Activated CD8-positive, alpha-beta T cell treated with anti-CD3 and anti-CD28 coated beads for 36 hours (primary cell): ENCODE results near the gene CXADR. TPM values are rescaled to one million over a fixed set of nuclear protein-coding genes. Genes with fewer than 3 reads are reported as not detected.
"Not testable (repeated sequence)": the region's sequence is repeated elsewhere in the genome, so short reads cannot be mapped to it uniquely, and the experiment has no call there.

ENCODE experiments used
- ATAC-seq: fragments of 200-7000 bp; cut with Tn5 transposase; one replicate; pipeline ENCODE4 v1.10.0; 2021; ENCODE audit warnings: mild to moderate bottlenecking, moderate library complexity
- CTCF ChIA-PET: fragments of 350-600 bp; sonication (Branson Sonifier 250); formaldehyde crosslinking; loops from one replicate; lab custom pipeline; 2021; ENCODE audit warnings: antibody characterized with exemption; lab: Charles Lee
- POLR2A ChIA-PET: fragments of 350-600 bp; sonication (Branson Sonifier 250); formaldehyde crosslinking; loops from one replicate; lab custom pipeline; 2021; ENCODE audit warnings: antibody characterized with exemption; lab: Charles Lee
- DNase-seq: peaks from one replicate; pipeline ENCODE4 v3.0.0-alpha.2; 2020
- H3K27ac Mint-ChIP-seq: one replicate; pipeline ENCODE4 v1.8.0; 2021; ENCODE audit warnings: mild to moderate bottlenecking, mixed read lengths
- H3K27me3 Mint-ChIP-seq: one replicate; pipeline ENCODE4 v1.8.0; 2021; ENCODE audit warnings: mixed read lengths
- H3K36me3 Mint-ChIP-seq: one replicate; pipeline ENCODE4 v1.8.0; 2021; ENCODE audit warnings: low read depth, mixed read lengths
- H3K4me1 Mint-ChIP-seq: one replicate; pipeline ENCODE4 v1.8.0; 2021; ENCODE audit warnings: low read depth, mixed read lengths
- H3K4me3 Mint-ChIP-seq: one replicate; pipeline ENCODE4 v1.8.0; 2021; ENCODE audit warnings: mild to moderate bottlenecking, moderate library complexity, mixed read lengths
- H3K9me3 Mint-ChIP-seq: one replicate; pipeline ENCODE4 v1.8.0; 2021; ENCODE audit warnings: mixed read lengths
- intact Hi-C: fragments of 100-400 bp; cut with micrococcal nuclease; formaldehyde crosslinking; loops from one replicate; pipeline ENCODE4 v1.10.0; 2022
- total RNA-seq, 2 experiments: library from RNA; stranded (reverse); gene quantifications; one replicate each; pipeline ENCODE4 v1.2.3, GENCODE V29; 2021
- TF ChIP-seq, protein P1 (sequence below): fragments of 200-600 bp; IDR thresholded peaks from one replicate; pipeline ENCODE4 v1.8.0; 2022; ENCODE audit warnings: antibody characterized with exemption, mild to moderate bottlenecking

The CXADR gene
- total RNA-seq, 2 experiments from 2014 or later = 0.20 to 0.29 TPM

- ATAC-seq (no peak), DNase-seq (no peak)
- Mint-ChIP-seq H3K27me3 (peaks cover 15% of the 10 kb centered on the region), H3K36me3 (no peaks in the 10 kb centered on the region), H3K4me3 (no peak overlapping the region), H3K9me3 (no peaks in the 10 kb centered on the region), H3K27ac (no peak overlapping the region), H3K4me1 (no peaks in the 10 kb centered on the region)
- CTCF ChIA-PET = interaction anchor here (0.7 kb wide), 1 partner anchor 46 kb away, joined by 3 read pairs; no protein-coding TSS in a partner anchor
- POLR2A ChIA-PET = no interaction called here
- intact Hi-C loops = no loop called here
- TF ChIP-seq, protein P1, sequence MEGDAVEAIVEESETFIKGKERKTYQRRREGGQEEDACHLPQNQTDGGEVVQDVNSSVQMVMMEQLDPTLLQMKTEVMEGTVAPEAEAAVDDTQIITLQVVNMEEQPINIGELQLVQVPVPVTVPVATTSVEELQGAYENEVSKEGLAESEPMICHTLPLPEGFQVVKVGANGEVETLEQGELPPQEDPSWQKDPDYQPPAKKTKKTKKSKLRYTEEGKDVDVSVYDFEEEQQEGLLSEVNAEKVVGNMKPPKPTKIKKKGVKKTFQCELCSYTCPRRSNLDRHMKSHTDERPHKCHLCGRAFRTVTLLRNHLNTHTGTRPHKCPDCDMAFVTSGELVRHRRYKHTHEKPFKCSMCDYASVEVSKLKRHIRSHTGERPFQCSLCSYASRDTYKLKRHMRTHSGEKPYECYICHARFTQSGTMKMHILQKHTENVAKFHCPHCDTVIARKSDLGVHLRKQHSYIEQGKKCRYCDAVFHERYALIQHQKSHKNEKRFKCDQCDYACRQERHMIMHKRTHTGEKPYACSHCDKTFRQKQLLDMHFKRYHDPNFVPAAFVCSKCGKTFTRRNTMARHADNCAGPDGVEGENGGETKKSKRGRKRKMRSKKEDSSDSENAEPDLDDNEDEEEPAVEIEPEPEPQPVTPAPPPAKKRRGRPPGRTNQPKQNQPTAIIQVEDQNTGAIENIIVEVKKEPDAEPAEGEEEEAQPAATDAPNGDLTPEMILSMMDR = no peak
These were observed 10.2 kb downstream of the CXADR start for GRCh38 chr21:17523007-17523451.

DNA sequence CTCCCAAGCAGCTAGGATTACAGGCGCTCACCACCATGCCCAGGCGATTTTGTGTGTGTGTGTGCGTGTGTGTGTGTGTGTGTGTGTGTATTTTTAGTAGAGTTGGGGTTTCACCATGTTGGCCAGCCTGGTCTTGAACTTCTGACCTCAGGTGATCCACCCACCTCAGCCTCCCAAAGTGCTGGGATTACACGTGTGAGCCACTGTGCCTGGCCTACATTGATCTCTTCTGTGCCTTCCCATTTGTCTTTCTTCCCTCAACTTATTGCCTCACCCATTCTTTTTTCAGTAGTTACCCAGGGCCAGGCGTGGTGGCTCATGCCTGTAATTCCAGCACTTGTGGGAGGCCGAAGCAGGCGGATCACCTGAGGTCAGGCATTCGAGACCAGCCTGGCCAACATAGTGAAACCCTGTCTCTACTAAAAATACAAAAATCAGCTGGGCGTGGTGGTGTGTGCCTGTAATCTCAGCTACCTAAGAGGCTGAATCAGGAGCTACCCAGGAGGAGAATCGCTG lies 11.2 kb downstream of the CXADR start:
- H3K27me3 Mint-ChIP-seq, intact Hi-C loops, H3K27ac Mint-ChIP-seq, H3K36me3 Mint-ChIP-seq, H3K9me3 Mint-ChIP-seq, CTCF ChIA-PET, H3K4me3 Mint-ChIP-seq, ATAC-seq, DNase-seq, H3K4me1 Mint-ChIP-seq, POLR2A ChIA-PET: not testable (repeated sequence)

DNA sequence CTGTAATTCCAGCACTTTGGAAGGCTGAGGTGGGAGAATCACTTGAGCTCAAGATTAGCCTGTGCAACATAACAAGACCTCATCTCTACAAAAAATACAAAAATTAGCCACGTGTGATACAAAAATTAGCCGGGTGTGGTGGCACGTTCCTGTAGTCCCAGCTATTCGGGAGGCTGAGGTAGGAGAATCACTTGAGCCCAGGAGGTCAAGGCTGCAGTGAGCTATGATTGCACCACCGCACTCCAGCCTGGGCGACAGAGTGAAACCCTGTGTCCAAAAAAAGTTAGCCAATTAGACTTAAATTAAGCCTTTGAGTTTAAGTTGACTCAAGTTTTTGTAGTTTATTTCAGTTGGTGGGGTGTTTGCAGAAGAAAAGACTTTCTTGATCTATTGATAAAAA lies 11.8 kb downstream of the CXADR start:
- CTCF ChIA-PET = interaction anchor here (0.7 kb wide), 1 partner anchor 236 kb away, joined by 3 read pairs; no protein-coding TSS in a partner anchor
- Mint-ChIP-seq H3K9me3 (no peaks in the 10 kb centered on the region), H3K27ac (no peak overlapping the region), H3K36me3 (no peaks in the 10 kb centered on the region), H3K4me1 (no peaks in the 10 kb centered on the region), H3K27me3 (peaks cover 3% of the 10 kb centered on the region), H3K4me3 (no peak overlapping the region)
- intact Hi-C loops = no loop called here
- POLR2A ChIA-PET = no interaction called here
- TF ChIP-seq, protein P1 = no peak
- ATAC-seq (no peak), DNase-seq (no peak)

DNA sequence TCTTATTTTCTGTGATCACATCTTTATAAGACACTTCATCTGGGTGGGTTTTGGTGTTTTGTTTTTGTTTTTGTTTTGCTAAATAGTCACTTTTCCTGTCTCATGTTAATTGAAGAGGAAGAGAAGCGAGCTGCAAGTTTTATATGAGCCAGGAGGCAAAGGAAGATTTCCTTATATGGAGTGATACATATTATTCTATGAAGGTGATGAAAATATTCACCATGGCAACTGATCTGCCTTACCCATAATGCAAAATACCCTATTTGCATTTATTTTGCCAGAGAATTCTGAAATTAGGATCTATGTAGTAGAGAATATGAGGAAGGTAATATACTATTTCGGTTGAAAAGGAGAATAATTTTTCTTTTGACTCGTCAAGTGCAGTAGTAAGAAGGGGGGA lies 13.9 kb downstream of the CXADR start:
- Mint-ChIP-seq H3K4me3 (no peak overlapping the region), H3K36me3 (no peaks in the 10 kb centered on the region), H3K27ac (no peak overlapping the region), H3K4me1 (no peaks in the 10 kb centered on the region), H3K27me3 (peaks cover 2% of the 10 kb centered on the region), H3K9me3 (no peaks in the 10 kb centered on the region)
- ChIA-PET CTCF (interaction anchor here (0.9 kb wide), 1 partner anchor 24 kb away, joined by 3 read pairs; no protein-coding TSS in a partner anchor), POLR2A (no interaction called here)
- DNase-seq (no peak), ATAC-seq (no peak)
- TF ChIP-seq, protein P1 = no peak
- intact Hi-C loops = no loop called here

DNA sequence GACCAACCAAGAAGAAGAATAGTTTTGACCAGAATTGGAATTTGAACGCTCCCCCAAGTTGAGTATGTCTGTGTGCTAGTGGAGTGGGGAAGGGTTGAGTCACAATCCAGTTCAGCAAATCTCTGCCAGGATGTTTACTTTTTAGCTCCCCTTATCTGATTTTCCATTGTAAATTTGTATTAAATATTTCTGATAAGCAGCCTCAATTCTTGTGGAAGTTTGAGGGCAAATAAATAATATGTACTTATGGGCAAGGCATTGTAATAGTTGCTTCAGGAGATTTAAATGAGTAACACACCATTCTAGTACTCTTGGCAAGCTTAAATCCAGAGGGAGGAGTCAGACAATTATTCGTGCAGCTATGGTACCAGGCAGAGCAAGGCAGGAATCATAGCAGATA lies 14.4 kb downstream of the CXADR start:
- TF ChIP-seq, protein P1 = no peak
- ChIA-PET POLR2A (no interaction called here), CTCF (no interaction called here)
- H3K4me1 Mint-ChIP-seq = no peaks in the 10 kb centered on the region
- no peak for DNase-seq
- H3K36me3 Mint-ChIP-seq = no peaks in the 10 kb centered on the region
- no peak for ATAC-seq
- H3K4me3 Mint-ChIP-seq = no peak overlapping the region
- intact Hi-C loops = no loop called here
- no peak overlapping the region for H3K27ac Mint-ChIP-seq
- peaks cover 2% of the 10 kb centered on the region for H3K27me3 Mint-ChIP-seq
- H3K9me3 Mint-ChIP-seq = no peaks in the 10 kb centered on the region
